Fibroblast of villous mesenchyme (primary cell): Measurements from ENCODE around the gene LRP5. TPM values are rescaled to one million over a fixed set of nuclear protein-coding genes. Genes with fewer than 3 reads are reported as not detected.
"Not testable (repeated sequence)": the region's sequence is repeated elsewhere in the genome, so short reads cannot be mapped to it uniquely, and the experiment has no call there.

ENCODE experiments used
- DNase-seq: peaks from one replicate; pipeline ENCODE4 v3.0.0-alpha.2; 2010; ENCODE audit warnings: low read depth
- H3K4me3 ChIP-seq: 2 replicates; pipeline ENCODE4 v1.5.1; 2011; ENCODE audit warnings: low read depth, mild to moderate bottlenecking, low read length
- total RNA-seq: library from RNA; depleted of rRNA; stranded (reverse); fragments of >200 nt; gene quantifications from 2 replicates; pipeline ENCODE4 v1.2.3, GENCODE V29; 2012
- TF ChIP-seq, protein P1 (sequence below): IDR thresholded peaks from 2 replicates; pipeline ENCODE4 v1.5.1; 2012; ENCODE audit warnings: low read depth, mild to moderate bottlenecking, low read length; ENCODE audit not compliant: insufficient read depth

The LRP5 gene
- total RNA-seq, 1 donor = 31.5 TPM

DNA sequence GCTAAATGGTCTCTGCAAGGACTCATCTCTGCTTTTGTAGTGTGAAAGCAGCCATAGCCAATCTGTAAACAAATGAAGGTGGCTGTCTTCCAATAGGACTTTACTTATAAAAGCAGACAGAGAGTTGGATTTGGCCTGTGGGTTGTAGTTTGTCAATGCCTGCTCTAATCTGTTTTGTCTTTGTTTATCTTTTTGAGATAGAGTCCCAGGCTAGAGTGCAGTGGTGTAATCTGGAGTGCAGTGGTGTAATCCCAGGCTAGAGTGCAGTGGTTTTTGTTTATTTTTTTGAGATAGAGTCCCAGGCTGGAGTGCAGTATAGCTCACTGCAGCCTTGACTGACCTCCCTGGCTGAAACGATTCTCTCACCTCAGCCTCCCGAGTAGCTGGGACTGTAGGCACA, 156.7 kb downstream of the LRP5 start:
- DNase-seq = peak; percentile 82

DNA sequence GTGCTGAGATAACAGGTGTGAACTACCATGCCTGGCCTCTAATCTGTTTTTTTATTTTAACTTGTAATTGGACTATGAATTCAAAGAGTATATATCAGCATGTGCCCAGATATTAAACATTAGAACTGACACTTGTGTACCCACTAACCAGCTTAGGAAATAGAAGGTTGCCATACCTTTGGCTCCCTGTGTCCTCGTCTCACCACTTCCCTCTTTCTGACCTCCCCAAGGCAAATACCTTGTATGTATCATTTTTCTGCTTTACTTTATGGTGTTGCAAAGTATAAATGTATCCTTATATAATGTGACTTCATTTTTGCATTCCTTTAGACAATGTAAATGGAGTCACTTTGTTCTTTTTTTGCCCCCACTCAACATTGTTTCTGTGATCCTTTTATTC, 157.3 kb downstream of the LRP5 start:
- no peak for DNase-seq
- H3K4me3 ChIP-seq = no peak overlapping the region
- TF ChIP-seq, protein P1, sequence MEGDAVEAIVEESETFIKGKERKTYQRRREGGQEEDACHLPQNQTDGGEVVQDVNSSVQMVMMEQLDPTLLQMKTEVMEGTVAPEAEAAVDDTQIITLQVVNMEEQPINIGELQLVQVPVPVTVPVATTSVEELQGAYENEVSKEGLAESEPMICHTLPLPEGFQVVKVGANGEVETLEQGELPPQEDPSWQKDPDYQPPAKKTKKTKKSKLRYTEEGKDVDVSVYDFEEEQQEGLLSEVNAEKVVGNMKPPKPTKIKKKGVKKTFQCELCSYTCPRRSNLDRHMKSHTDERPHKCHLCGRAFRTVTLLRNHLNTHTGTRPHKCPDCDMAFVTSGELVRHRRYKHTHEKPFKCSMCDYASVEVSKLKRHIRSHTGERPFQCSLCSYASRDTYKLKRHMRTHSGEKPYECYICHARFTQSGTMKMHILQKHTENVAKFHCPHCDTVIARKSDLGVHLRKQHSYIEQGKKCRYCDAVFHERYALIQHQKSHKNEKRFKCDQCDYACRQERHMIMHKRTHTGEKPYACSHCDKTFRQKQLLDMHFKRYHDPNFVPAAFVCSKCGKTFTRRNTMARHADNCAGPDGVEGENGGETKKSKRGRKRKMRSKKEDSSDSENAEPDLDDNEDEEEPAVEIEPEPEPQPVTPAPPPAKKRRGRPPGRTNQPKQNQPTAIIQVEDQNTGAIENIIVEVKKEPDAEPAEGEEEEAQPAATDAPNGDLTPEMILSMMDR = no peak

More for the DNA sequence above, 156.7 kb downstream of the LRP5 start:
- H3K4me3 ChIP-seq = no peak overlapping the region
- TF ChIP-seq, protein P1 = no peak

DNA sequence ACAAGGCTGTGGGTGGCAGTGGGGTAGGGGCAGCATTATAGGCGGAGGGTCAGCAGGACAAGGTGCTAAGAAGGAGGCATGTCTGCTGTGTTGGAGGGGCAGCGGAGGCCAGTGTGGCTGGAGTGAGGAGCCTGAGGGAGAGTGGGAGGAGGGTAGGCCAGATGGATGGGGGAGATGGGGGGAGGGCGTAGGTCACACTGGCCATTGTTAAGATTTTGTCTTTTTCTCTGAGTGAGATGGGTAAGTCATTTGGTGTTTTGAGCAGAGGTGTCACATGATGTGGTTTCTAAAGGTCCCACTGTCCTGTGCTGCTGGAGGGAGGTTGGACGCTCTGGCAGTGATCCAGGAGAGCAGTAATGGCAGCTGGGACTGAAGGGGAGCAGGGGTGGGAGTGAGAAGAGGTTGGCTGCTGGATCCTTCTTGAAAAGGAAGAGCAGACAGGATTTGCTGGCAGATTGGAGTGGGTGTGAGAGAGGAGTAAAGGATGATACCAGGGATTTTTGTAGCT, 158.0 kb downstream of the LRP5 start:
- TF ChIP-seq, protein P1 = no peak
- no peak overlapping the region for H3K4me3 ChIP-seq
- no peak for DNase-seq

DNA sequence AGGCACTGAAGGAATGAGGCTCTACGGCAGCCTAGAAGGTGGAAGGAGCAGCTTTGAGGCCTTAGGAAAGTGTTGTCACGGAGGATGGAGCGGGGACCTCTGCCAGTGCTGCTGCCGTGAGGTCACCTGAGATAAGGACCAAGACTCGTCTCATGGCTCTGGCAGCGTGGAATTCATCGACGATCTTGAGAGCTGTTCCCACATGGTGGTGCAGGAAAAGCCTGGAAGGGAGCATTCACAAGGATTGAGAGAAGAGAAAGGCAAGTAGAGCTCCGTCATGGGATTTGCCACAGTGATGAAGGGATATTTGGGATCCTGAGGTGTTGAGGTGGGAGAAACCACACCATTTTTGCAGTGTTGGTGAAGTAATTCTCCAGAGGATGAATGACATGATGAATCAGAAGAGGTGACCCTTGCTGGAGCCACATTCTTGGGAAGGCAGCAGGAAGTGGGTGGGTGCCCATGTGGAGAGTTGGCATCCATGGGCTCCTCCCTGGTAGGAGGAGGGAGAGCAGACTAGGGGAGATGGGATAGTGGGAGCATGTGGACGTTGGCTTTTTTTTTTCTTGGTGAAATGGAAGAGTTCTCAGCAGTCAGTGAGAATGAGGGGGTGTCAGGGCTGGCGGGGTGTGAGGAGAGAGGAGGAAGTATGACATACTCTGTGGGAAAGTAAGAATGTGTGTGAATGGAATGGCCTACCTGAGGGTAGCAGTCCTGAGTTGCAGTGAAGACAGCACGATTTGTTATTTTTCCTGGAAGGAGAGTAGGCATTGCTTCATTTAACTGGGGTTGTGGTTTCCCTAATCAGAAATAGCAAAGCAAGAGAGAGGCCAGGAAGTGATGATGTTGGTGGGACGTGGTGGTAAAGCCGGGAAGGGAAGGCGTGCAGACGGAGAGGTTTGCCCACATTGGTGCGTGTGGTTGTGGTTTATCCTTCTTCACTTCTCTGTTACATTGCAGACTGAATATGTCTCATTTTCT, 159.3 kb downstream of the LRP5 start:
- H3K4me3 ChIP-seq = no peak overlapping the region
- DNase-seq = peak; percentile 80
- TF ChIP-seq, protein P1 = no peak

DNA sequence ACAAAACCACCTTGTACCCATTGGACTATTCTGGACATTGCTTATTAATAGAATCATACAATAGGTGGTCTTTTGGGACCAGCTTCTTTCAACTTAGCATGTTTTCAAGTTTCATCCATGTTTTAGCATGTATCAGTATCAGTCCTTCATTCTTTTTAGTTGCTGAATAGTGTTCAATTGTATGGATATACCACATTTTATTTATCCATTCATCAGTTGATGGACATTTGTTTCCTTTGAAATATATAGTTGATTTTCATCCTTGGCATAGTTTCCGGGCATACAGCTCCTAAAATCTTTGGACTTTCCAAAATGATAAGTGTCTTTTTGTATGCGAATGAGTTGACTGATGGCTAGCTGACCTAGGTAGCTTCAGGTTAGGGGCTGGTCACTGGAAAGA, 160.4 kb downstream of the LRP5 start:
- no peak for DNase-seq
- no peak overlapping the region for H3K4me3 ChIP-seq
- TF ChIP-seq, protein P1 = no peak

DNA sequence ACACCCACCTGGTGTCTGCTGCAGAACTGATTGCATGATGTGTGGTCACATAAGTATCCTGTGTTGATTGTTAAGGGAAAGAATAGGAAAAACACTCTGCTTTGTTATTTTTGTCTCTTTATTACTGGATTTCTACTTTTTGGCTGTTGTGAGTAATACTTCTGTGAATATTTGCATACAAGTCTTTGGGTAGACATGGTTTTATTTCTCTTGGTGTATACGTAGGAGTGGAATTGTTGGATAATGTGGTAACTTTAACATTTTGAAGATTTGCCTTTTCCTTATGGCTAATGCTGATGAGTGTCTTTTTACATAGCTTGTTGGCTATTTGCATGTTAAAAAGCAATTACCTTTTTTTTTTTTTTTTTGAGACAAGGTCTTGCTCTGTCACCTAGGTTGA, 161.3 kb downstream of the LRP5 start:
- TF ChIP-seq, protein P1 = no peak
- H3K4me3 ChIP-seq = no peak overlapping the region
- no peak for DNase-seq

DNA sequence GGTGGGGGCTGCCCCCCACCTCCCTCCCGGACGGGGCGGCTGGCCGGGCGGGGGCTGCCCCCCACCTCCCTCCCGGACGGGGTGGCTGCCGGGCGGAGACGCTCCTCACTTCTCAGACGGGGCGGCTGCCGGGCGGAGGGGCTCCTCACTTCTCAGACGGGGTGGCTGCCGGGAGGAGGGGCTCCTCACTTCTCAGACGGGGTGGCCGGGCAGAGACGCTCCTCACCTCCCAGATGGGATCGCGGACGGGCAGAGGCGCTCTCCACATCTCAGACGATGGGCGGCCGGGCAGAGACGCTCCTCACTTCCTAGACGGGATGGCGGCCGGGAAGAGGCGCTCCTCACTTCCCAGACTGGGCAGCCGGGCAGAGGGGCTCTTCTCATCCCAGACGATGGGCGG, 163.2 kb downstream of the LRP5 start:
- DNase-seq, H3K4me3 ChIP-seq: not testable (repeated sequence)
